ENCODE measurements around the gene HHAT.

The HHAT gene

GRCh38 chr1:210633140-210633539, 304.4 kb downstream of the HHAT start:
- Histone ChIP-seq H3K27ac (ENCODE audit: low read depth, low read length, poor library complexity, severe bottlenecking) (no peak overlapping the region), H3K9ac (ENCODE audit: low read length) (no peak overlapping the region), H3K79me2 (ENCODE audit: insufficient read depth, low read length) (no peaks in the 10 kb centered on the region), H3K36me3 (ENCODE audit: insufficient read depth, low read length) (no peaks in the 10 kb centered on the region), H3K9me3 (ENCODE audit: low read length) (no peaks in the 10 kb centered on the region), H3K4me1 (ENCODE audit: insufficient read depth, low read length, severe bottlenecking) (no peaks in the 10 kb centered on the region), H3F3A (ENCODE audit: insufficient read depth, low read length) (no peaks in the 10 kb centered on the region), H3K27me3 (ENCODE audit: insufficient read depth, low read length) (no peaks in the 10 kb centered on the region), H4K20me1 (ENCODE audit: insufficient read depth, low read length) (no peaks in the 10 kb centered on the region), H3K9me2 (ENCODE audit: low read depth, low read length) (no peaks in the 10 kb centered on the region), H2AFZ (ENCODE audit: low read length) (no peak overlapping the region), H3K4me3 (ENCODE audit: low read depth, low read length, poor library complexity, severe bottlenecking) (no peak overlapping the region), H3K4me2 (ENCODE audit: low read length) (no peak overlapping the region)
- no peak for TF ChIP-seq EZH2 (IDR thresholded peaks at IDR 0.05; ENCODE audit: borderline replicate concordance, low read length)
- no peak for TF ChIP-seq CTCF (IDR thresholded peaks at IDR 0.05; ENCODE audit: low read length)

- Histone ChIP-seq H3K79me2 (ENCODE audit: insufficient read depth, low read length) (no peaks in the 10 kb centered on the region), H3K4me2 (ENCODE audit: low read length) (no peak overlapping the region), H3K4me1 (ENCODE audit: insufficient read depth, low read length, severe bottlenecking) (no peaks in the 10 kb centered on the region), H3K9me3 (ENCODE audit: low read length) (no peaks in the 10 kb centered on the region), H4K20me1 (ENCODE audit: insufficient read depth, low read length) (no peaks in the 10 kb centered on the region), H3F3A (ENCODE audit: insufficient read depth, low read length) (no peaks in the 10 kb centered on the region), H3K9me2 (ENCODE audit: low read depth, low read length) (no peaks in the 10 kb centered on the region), H3K27ac (ENCODE audit: low read depth, low read length, poor library complexity, severe bottlenecking) (no peak overlapping the region), H3K4me3 (ENCODE audit: low read depth, low read length, poor library complexity, severe bottlenecking) (no peak overlapping the region), H3K9ac (ENCODE audit: low read length) (no peak overlapping the region), H2AFZ (ENCODE audit: low read length) (no peak overlapping the region), H3K27me3 (ENCODE audit: insufficient read depth, low read length) (no peaks in the 10 kb centered on the region), H3K36me3 (ENCODE audit: insufficient read depth, low read length) (no peaks in the 10 kb centered on the region)
- no peak for TF ChIP-seq EZH2 (IDR thresholded peaks at IDR 0.05; ENCODE audit: borderline replicate concordance, low read length)
- TF ChIP-seq CTCF (IDR thresholded peaks at IDR 0.05; ENCODE audit: low read length), result no peak
Measured at GRCh38 chr1:210633636-210634035, 304.9 kb downstream of the HHAT start.

GRCh38 chr1:210635108-210635507, 306.4 kb downstream of the HHAT start:
- no peaks in the 10 kb centered on the region for H3K79me2 ChIP-seq (ENCODE audit: insufficient read depth, low read length)
- H3K27ac ChIP-seq (ENCODE audit: low read depth, low read length, poor library complexity, severe bottlenecking), result no peak overlapping the region
- H3K9me2 ChIP-seq (ENCODE audit: low read depth, low read length), result no peaks in the 10 kb centered on the region
- H4K20me1 ChIP-seq (ENCODE audit: insufficient read depth, low read length), result no peaks in the 10 kb centered on the region
- H2AFZ ChIP-seq (ENCODE audit: low read length), result no peak overlapping the region
- TF ChIP-seq EZH2 (IDR thresholded peaks at IDR 0.05; ENCODE audit: borderline replicate concordance, low read length) (no peak), CTCF (IDR thresholded peaks at IDR 0.05; ENCODE audit: low read length) (no peak)
- no peaks in the 10 kb centered on the region for H3K4me1 ChIP-seq (ENCODE audit: insufficient read depth, low read length, severe bottlenecking)
- no peaks in the 10 kb centered on the region for H3F3A ChIP-seq (ENCODE audit: insufficient read depth, low read length)
- no peak overlapping the region for H3K9ac ChIP-seq (ENCODE audit: low read length)
- H3K9me3 ChIP-seq (ENCODE audit: low read length), result no peaks in the 10 kb centered on the region
- H3K4me3 ChIP-seq (ENCODE audit: low read depth, low read length, poor library complexity, severe bottlenecking), result no peak overlapping the region
- H3K36me3 ChIP-seq (ENCODE audit: insufficient read depth, low read length), result no peaks in the 10 kb centered on the region
- H3K4me2 ChIP-seq (ENCODE audit: low read length), result no peak overlapping the region
- H3K27me3 ChIP-seq (ENCODE audit: insufficient read depth, low read length), result no peaks in the 10 kb centered on the region

Measured in OCI-LY1 (cell line).